Sigmoid colon (tissue), 7 donors: ENCODE data around the gene CSF3R. TPM values are rescaled to one million over a fixed set of nuclear protein-coding genes. Genes with fewer than 3 reads are reported as not detected.

ENCODE experiments used
- DNase-seq: peaks from one replicate; pipeline ENCODE4 v3.0.0-alpha.2; 2019
- H3K27ac ChIP-seq, 4 donors: fragments of 200-600 bp; sonication (generic); one replicate each; pipeline ENCODE4 v1.5.1; 2016 to 2019; ENCODE audit warnings: mild to moderate bottlenecking in 1 of 4
- H3K27me3 ChIP-seq, 3 donors: fragments of 200-600 bp; sonication (generic); one replicate each; pipeline ENCODE4 v1.5.1; 2019; ENCODE audit warnings: mild to moderate bottlenecking in 1 of 3
- H3K36me3 ChIP-seq, 4 donors: fragments of 200-600 bp; sonication (generic); one replicate each; pipeline ENCODE4 v1.5.1; 2016 to 2019
- H3K4me1 ChIP-seq, 4 donors: fragments of 200-600 bp; sonication (generic); one replicate each; pipeline ENCODE4 v1.5.1; 2017 to 2019
- H3K4me3 ChIP-seq, 4 donors: fragments of 200-600 bp; sonication (generic); one replicate each; pipeline ENCODE4 v1.5.1; 2017 to 2019; ENCODE audit warnings: mild to moderate bottlenecking in 2 of 4, moderate library complexity in 1 of 4
- H3K9me3 ChIP-seq, 4 donors: fragments of 200-600 bp in 3 of 4; sonication (generic) in 3 of 4; one replicate each; pipeline versions ENCODE4 v1.5.1 to v1.6.1; 2013 to 2019
- EP300 ChIP-seq, 4 donors: sonication (generic); formaldehyde crosslinking; IDR thresholded peaks; one replicate each; pipeline ENCODE4 v1.6.1; 2017; ENCODE audit warnings: antibody characterized with exemption in 4 of 4
- POLR2A ChIP-seq, 2 donors: fragments of 450-650 bp; IDR thresholded peaks; one replicate each; pipeline ENCODE4 v1.6.1; 2016; ENCODE audit warnings: antibody characterized with exemption in 2 of 2, mild to moderate bottlenecking in 2 of 2, moderate library complexity in 2 of 2
- POLR2AphosphoS5 ChIP-seq, 4 donors: sonication (generic); formaldehyde crosslinking; IDR thresholded peaks; one replicate each; pipeline ENCODE4 v1.6.1; 2017; ENCODE audit warnings: antibody characterized with exemption in 4 of 4
- WGBS, 2 donors: extraction: QIAGEN DNeasy Blood & Tissue Kit; methylation state at CpG; one replicate each; pipeline ENCODE4 v1.1.7; 2013; 5-methylcytosine and 5-hydroxymethylcytosine counted together
- intact Hi-C: fragments of 100-400 bp; cut with DNase I; formaldehyde crosslinking; loops from one replicate; pipeline ENCODE4 v1.15.1; 2023
- polyA plus RNA-seq, 3 donors: library from polyadenylated mRNA; stranded (reverse); fragments of 200-250 nt; gene quantifications; one replicate each; pipeline ENCODE4 v1.2.3, GENCODE V29; 2013
- total RNA-seq, 4 donors: library from RNA; depleted of rRNA; stranded (reverse); fragments of >200 nt; gene quantifications; one replicate each; pipeline ENCODE4 v1.1.0, GENCODE V29; 2016
- TF ChIP-seq, protein P1 (sequence below), 4 experiments: fragments of 450-650 bp in 3 of 4; fragments of 200-600 bp in 1 of 4; IDR thresholded peaks; one replicate each; pipeline ENCODE4 v1.5.1; 2016 to 2019; ENCODE audit warnings: antibody characterized with exemption in 4 of 4, mild to moderate bottlenecking in 3 of 4, moderate library complexity in 2 of 4
- donor health status: healthy with polysubstance abuse.
- donor health status: Bipolar disorder and iron deficiency.
- donor health status: healthy.

Gene CSF3R
- total and polyA plus RNA-seq, 7 donors: 3.9 to 9.1 (median 7.5) TPM

DNA sequence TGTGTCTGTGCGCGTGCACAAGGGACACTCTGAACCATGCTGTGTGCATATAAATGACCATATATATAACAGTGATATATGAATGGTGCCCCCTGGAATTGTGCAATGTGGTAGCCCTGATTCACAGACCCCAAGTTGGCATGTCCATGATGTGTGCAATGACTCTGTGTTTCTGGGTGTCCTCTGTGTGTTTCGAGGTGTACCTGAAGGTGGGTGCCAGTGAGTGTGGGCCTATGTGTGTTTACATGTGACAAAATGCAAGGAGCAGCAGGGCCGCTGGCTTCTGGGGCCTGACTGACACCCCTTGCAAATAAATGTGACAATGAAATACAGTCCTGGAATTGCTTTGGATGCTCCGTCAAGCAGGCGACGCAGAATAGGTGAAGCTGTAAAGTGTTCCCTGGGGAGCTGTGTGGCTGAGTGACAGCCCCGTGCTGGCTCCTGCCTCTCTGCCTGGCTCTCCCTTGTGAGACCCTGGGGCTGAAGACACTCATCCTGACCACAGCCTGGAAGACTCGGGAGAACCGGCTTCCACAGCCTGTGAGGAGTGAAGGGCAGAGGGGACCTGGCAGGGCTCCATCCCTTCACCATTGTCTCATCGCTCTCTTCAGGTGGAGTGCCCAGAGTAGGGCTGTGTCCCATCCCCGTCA is 38.2 kb upstream of the CSF3R start:
- H3K27me3 ChIP-seq: peaks cover 0 to 5% (median 0%) of the 10 kb centered on the region in 3 donors
- TF ChIP-seq, protein P1, sequence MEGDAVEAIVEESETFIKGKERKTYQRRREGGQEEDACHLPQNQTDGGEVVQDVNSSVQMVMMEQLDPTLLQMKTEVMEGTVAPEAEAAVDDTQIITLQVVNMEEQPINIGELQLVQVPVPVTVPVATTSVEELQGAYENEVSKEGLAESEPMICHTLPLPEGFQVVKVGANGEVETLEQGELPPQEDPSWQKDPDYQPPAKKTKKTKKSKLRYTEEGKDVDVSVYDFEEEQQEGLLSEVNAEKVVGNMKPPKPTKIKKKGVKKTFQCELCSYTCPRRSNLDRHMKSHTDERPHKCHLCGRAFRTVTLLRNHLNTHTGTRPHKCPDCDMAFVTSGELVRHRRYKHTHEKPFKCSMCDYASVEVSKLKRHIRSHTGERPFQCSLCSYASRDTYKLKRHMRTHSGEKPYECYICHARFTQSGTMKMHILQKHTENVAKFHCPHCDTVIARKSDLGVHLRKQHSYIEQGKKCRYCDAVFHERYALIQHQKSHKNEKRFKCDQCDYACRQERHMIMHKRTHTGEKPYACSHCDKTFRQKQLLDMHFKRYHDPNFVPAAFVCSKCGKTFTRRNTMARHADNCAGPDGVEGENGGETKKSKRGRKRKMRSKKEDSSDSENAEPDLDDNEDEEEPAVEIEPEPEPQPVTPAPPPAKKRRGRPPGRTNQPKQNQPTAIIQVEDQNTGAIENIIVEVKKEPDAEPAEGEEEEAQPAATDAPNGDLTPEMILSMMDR (IDR thresholded peaks at IDR 0.05): no peak
- TF ChIP-seq POLR2A (IDR thresholded peaks at IDR 0.05) (no peak), POLR2AphosphoS5 (IDR thresholded peaks at IDR 0.05) (no peak), EP300 (IDR thresholded peaks at IDR 0.05) (no peak)

DNA sequence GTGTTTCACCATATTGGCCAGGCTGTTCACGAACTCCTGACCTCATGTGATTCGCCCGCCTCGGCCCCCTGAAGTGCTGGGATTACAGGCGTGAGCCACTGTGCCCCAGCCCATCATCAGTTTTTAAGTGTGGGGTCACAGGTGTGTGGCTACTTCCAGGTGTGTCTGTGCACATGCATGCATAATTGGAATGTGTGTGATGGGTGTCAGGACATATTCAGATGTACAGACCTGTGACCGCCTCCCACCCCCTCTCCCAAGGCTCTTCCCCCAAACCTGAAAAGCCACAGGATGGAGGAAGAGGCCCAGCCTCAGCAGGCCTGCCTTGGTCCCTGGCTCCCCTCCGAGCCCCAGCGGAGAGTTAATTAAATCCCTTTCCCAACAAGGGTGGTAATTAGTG is 37.3 kb upstream of the CSF3R start:
- H3K4me3 ChIP-seq: no peak overlapping the region
- no peaks in the 10 kb centered on the region for H3K36me3 ChIP-seq
- TF ChIP-seq POLR2AphosphoS5 (IDR thresholded peaks at IDR 0.05) (no peak), EP300 (IDR thresholded peaks at IDR 0.05) (no peak), POLR2A (IDR thresholded peaks at IDR 0.05) (no peak)
- TF ChIP-seq, protein P1 (IDR thresholded peaks at IDR 0.05): no peak
- H3K4me1 ChIP-seq: no peaks in the 10 kb centered on the region
- intact Hi-C loops: no loop called here
- WGBS, 2 donors: 80 to 83% methylated on average over 8 of the region's 8 CpGs
- no peak overlapping the region for H3K27ac ChIP-seq
- H3K9me3 ChIP-seq: no peaks in the 10 kb centered on the region
- DNase-seq: peak; percentile 15
- H3K27me3 ChIP-seq: peaks cover 0 to 5% (median 0%) of the 10 kb centered on the region in 3 donors

More for the DNA sequence above, 38.2 kb upstream of the CSF3R start:
- DNase-seq: peak; percentile 27
- Histone ChIP-seq H3K4me3 (no peak overlapping the region), H3K4me1 (no peaks in the 10 kb centered on the region), H3K27ac (no peak overlapping the region), H3K36me3 (no peaks in the 10 kb centered on the region), H3K9me3 (no peaks in the 10 kb centered on the region)
- WGBS, 2 donors: 72 to 82% methylated on average over 12 of the region's 12 CpGs
- intact Hi-C loops: no loop called here

DNA sequence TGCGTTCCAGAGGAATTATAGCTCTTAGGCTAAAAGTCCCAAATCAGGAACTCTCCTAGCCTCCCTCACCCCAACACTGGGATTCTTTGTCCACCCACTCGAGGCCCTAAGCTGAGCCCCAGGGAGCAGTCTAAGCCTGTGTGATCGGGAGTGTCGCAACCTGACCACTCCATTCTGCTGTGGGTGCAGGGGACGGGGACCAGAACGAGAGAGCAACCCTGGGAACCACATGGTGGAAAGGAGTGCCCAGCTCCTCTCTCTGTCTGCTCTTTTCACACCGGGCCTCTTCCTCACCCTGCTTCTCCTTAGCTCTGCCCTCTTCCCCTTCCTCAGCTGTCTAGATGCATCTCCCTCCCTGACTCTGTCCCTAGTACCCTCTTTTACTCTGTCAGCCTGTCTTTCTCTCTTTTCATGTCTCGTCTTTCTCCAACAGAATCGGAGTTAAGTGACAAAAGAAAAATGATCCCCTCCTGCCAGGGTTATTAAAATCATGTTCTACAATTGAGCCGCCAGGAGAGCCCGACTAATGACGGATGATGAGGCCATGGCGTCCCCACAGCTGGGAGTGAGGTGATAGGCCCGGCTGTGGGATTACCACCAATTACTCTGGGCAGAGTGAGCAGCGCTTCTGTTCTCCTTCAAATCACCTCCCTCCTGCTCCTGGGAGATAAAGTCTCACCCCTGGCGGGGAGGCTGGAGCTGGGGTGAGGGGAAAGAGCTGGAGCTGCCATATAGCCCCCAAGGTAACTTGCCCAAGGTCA is 34.5 kb upstream of the CSF3R start:
- WGBS, 2 donors: 77 to 78% methylated on average over 16 of the region's 16 CpGs
- TF ChIP-seq EP300 (IDR thresholded peaks at IDR 0.05) (no peak), POLR2A (IDR thresholded peaks at IDR 0.05) (no peak), POLR2AphosphoS5 (IDR thresholded peaks at IDR 0.05) (no peak)
- TF ChIP-seq, protein P1 (IDR thresholded peaks at IDR 0.05): no peak
- Histone ChIP-seq H3K9me3 (no peaks in the 10 kb centered on the region), H3K4me1 (no peaks in the 10 kb centered on the region), H3K27ac (no peak overlapping the region), H3K27me3 (peaks cover 0 to 5% (median 0%) of the 10 kb centered on the region in 3 donors), H3K4me3 (no peak overlapping the region), H3K36me3 (no peaks in the 10 kb centered on the region)
- DNase-seq: peak; percentile 28
- intact Hi-C loops: loop anchor here (10.0 kb wide), 1 partner anchor 918 kb away; no protein-coding TSS in a partner anchor

DNA sequence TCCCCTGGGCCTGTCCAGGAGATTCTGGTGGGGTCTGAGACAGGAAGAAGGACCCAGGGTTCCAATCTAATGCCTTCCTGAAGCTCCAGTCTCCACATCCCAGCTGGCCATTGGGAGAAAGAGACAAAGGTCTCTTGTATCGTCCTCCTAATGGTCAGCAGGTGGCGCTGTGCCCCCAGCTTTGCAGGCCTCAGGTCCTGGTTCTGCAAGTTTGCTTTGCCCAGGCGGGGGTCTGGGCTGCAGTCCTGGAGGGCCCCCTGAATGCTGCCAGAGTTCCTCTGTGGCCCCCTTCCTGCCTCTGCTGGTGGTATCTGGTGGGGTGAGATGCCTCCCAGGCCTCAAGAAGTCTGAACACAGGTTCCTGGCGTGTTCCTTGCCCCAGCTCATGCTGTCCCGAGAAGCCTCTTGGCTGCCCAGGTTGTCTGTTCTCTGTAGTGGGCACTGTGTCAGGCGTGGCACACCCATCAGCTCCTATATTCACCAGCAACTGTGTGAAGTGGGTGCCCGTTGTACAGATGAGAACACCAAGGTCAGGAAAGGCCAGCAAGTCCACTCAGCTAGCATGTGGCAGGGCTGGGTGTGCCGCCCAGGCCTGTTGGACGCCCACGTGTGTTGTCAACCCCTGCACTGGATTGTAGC is 33.8 kb upstream of the CSF3R start:
- H3K9me3 ChIP-seq: no peaks in the 10 kb centered on the region
- H3K27me3 ChIP-seq: peaks cover 0 to 5% (median 0%) of the 10 kb centered on the region in 3 donors
- no peak overlapping the region for H3K4me3 ChIP-seq
- 51 to 59% methylated on average over 10 of the region's 10 CpGs for WGBS, 2 donors
- intact Hi-C loops: loop anchor here (10.0 kb wide), 1 partner anchor 918 kb away; no protein-coding TSS in a partner anchor
- no peak overlapping the region for H3K27ac ChIP-seq
- DNase-seq: peak; percentile 55
- TF ChIP-seq, protein P1 (IDR thresholded peaks at IDR 0.05): peak in 1 of 4 experiments; percentile 50
- TF ChIP-seq POLR2AphosphoS5 (IDR thresholded peaks at IDR 0.05): no peak
- no peaks in the 10 kb centered on the region for H3K4me1 ChIP-seq
- H3K36me3 ChIP-seq: no peaks in the 10 kb centered on the region
